Omental fat pad (tissue), 4 donors: ENCODE measurements around the gene AEBP2. TPM values are rescaled to one million over a fixed set of nuclear protein-coding genes. Genes with fewer than 3 reads are reported as not detected.

ENCODE experiments used
- ATAC-seq: fragments of 150-250 bp; one replicate; pipeline ENCODE4 v1.9.1; 2016; ENCODE audit warnings: mild to moderate bottlenecking, moderate library complexity; ENCODE audit not compliant: low FRiP score
- DNase-seq: peaks from one replicate; pipeline ENCODE4 v3.0.0-alpha.2; 2019; ENCODE audit warnings: low spot score
- CTCF ChIP-seq, 3 donors: fragments of 450-650 bp; IDR thresholded peaks; one replicate each; pipeline ENCODE4 v1.5.1; 2016 to 2017; ENCODE audit warnings: antibody characterized with exemption in 3 of 3, mild to moderate bottlenecking in 3 of 3, moderate library complexity in 2 of 3
- small RNA-seq: library from RNA; depleted of rRNA; stranded (forward); fragments of <200 nt; gene quantifications from one replicate; pipeline ENCODE3, GENCODE V24; 2016
- total RNA-seq, 4 donors: library from RNA; depleted of rRNA; stranded (reverse); fragments of >200 nt; gene quantifications; one replicate each; pipeline ENCODE4 v1.1.0, GENCODE V29; 2016

AEBP2 gene
- total RNA-seq, 4 donors from 2014 or later: 19.3 to 39.9 (median 27.7) TPM

GRCh38 chr12:19553175-19553574 lies 113.9 kb downstream of the AEBP2 start:
- TF ChIP-seq CTCF (IDR thresholded peaks at IDR 0.05): no peak
- no peak for ATAC-seq
- no peak for DNase-seq

GRCh38 chr12:19561411-19561961 lies 122.2 kb downstream of the AEBP2 start:
- ATAC-seq (no peak), DNase-seq (no peak)
- TF ChIP-seq CTCF (IDR thresholded peaks at IDR 0.05): no peak

Small RNA genes lying within 50 kb of the gene (small RNA-seq; reads per million reads assigned to genes)
- gene AC091805.2 (not detected), gene RNU6-254P (not detected)
